Prostate gland (tissue), 2 donors: ENCODE data around the gene SURF6. TPM values are rescaled to one million over a fixed set of nuclear protein-coding genes. Genes with fewer than 3 reads are reported as not detected.
A peak's percentile ranks its signal among the peaks of the same experiment; 100 is the strongest.

ENCODE experiments used
- DNase-seq: peaks from one replicate; pipeline ENCODE4 v3.0.0-alpha.2; 2019; ENCODE audit warnings: low spot score
- H3K27ac ChIP-seq, 2 donors: fragments of 200-600 bp; sonication (generic); 2 replicates each; pipeline ENCODE4 v1.5.1; 2017 to 2019
- H3K27me3 ChIP-seq: fragments of 200-600 bp; sonication (generic); replicated peaks from 2 replicates; pipeline ENCODE4 v1.5.1; 2019; ENCODE audit not compliant: insufficient read depth
- H3K36me3 ChIP-seq, 2 donors: fragments of 200-600 bp; sonication (generic); 1 replicate in 1 of 2; 2 replicates in 1 of 2; pipeline versions ENCODE4 v1.5.1 to v1.8.1; 2017 to 2019
- H3K4me1 ChIP-seq: fragments of 200-600 bp; sonication (generic); replicated peaks from 2 replicates; pipeline ENCODE4 v1.5.1; 2019
- H3K4me3 ChIP-seq, 2 donors: fragments of 200-600 bp; sonication (generic); 2 replicates each; pipeline ENCODE4 v1.5.1; 2017 to 2019
- H3K9me3 ChIP-seq: fragments of 200-600 bp; sonication (generic); 2 replicates; pipeline ENCODE4 v1.5.1; 2017
- CTCF ChIP-seq, 4 experiments: fragments of 200-600 bp in 2 of 4; fragments of 450-650 bp in 2 of 4; sonication (generic) in 2 of 4; IDR thresholded peaks; 1 replicate in 3 of 4; 2 replicates in 1 of 4; pipeline ENCODE4 v1.5.1; 2016 to 2019; ENCODE audit warnings: antibody characterized with exemption in 4 of 4, mild to moderate bottlenecking in 2 of 4, moderate library complexity in 2 of 4
- POLR2A ChIP-seq: fragments of 450-650 bp; IDR thresholded peaks from one replicate; pipeline ENCODE4 v1.6.1; 2016; ENCODE audit warnings: antibody characterized with exemption, mild to moderate bottlenecking
- POLR2AphosphoS5 ChIP-seq: sonication (generic); formaldehyde crosslinking; IDR thresholded peaks from one replicate; pipeline ENCODE4 v1.6.1; 2017; ENCODE audit warnings: antibody characterized with exemption
- WGBS: methylation state at CpG from one replicate; pipeline ENCODE4 v1.1.5; 2018; 5-methylcytosine and 5-hydroxymethylcytosine counted together
- intact Hi-C: fragments of 100-400 bp; cut with DNase I; formaldehyde crosslinking; loops from one replicate; pipeline ENCODE4 v1.14.2; 2022
- total RNA-seq, 2 donors: library from RNA; depleted of rRNA; stranded (reverse); fragments of >200 nt; gene quantifications; one replicate each; pipeline ENCODE4 v1.1.0, GENCODE V29; 2016

Gene SURF6
- total RNA-seq, 2 donors from 2014 or later, result 25.7 to 40.3 TPM

- Histone ChIP-seq H3K27me3 (no peaks in the 10 kb centered on the region), H3K4me3 (no peak overlapping the region), H3K36me3 (no peaks in the 10 kb centered on the region), H3K4me1 (peaks cover 23% of the 10 kb centered on the region), H3K27ac (no peak overlapping the region), H3K9me3 (no peaks in the 10 kb centered on the region)
- 66% methylated on average over 13 of the region's 13 CpGs for WGBS
- DNase-seq, result no peak
- no peak for TF ChIP-seq POLR2AphosphoS5
- TF ChIP-seq POLR2A, result no peak
- TF ChIP-seq CTCF (IDR thresholded peaks at IDR 0.05), result no peak
- intact Hi-C loops, result no loop called here
These were observed 25.6 kb upstream of the SURF6 start for GRCh38 chr9:133361507-133362092.

GRCh38 chr9:133360400-133361393, 24.7 kb upstream of the SURF6 start:
- no peaks in the 10 kb centered on the region for H3K27me3 ChIP-seq
- 85% methylated on average over 21 of the region's 21 CpGs for WGBS
- no peaks in the 10 kb centered on the region for H3K9me3 ChIP-seq
- H3K36me3 ChIP-seq, result no peaks in the 10 kb centered on the region
- H3K4me3 ChIP-seq, result no peak overlapping the region
- no peak for DNase-seq
- no peak for TF ChIP-seq POLR2AphosphoS5
- no peak for TF ChIP-seq POLR2A
- no peak for TF ChIP-seq CTCF (IDR thresholded peaks at IDR 0.05)
- no peak overlapping the region for H3K27ac ChIP-seq
- peaks cover 23% of the 10 kb centered on the region for H3K4me1 ChIP-seq
- intact Hi-C loops, result no loop called here

GRCh38 chr9:133359399-133360175, 23.6 kb upstream of the SURF6 start:
- Histone ChIP-seq H3K4me1 (peaks cover 22% of the 10 kb centered on the region), H3K36me3 (no peaks in the 10 kb centered on the region)

GRCh38 chr9:133357656-133358055, 21.7 kb upstream of the SURF6 start:
- Histone ChIP-seq H3K9me3 (no peaks in the 10 kb centered on the region), H3K36me3 (peaks cover 0 to 3% of the 10 kb centered on the region in 2 donors), H3K4me1 (peaks cover 21% of the 10 kb centered on the region), H3K27ac (no peak overlapping the region), H3K27me3 (no peaks in the 10 kb centered on the region), H3K4me3 (no peak overlapping the region)
- TF ChIP-seq CTCF (IDR thresholded peaks at IDR 0.05), result no peak
- TF ChIP-seq POLR2AphosphoS5, result no peak
- TF ChIP-seq POLR2A, result no peak
- 85% methylated on average over 14 of the region's 14 CpGs for WGBS
- intact Hi-C loops, result no loop called here
- DNase-seq, result no peak

More at GRCh38 chr9:133359399-133360175, 23.6 kb upstream of the SURF6 start:
- TF ChIP-seq CTCF (IDR thresholded peaks at IDR 0.05) (peak in 2 of 4 experiments; percentile 16 to 43), POLR2A (no peak)
- DNase-seq, result no peak
- H3K9me3 ChIP-seq, result no peaks in the 10 kb centered on the region
- H3K27ac ChIP-seq, result no peak overlapping the region
- 46% methylated on average over 18 of the region's 20 CpGs for WGBS
- intact Hi-C loops, result no loop called here
- H3K27me3 ChIP-seq, result no peaks in the 10 kb centered on the region
- no peak overlapping the region for H3K4me3 ChIP-seq
